ENCODE data around the gene DDRGK1.

DNA sequence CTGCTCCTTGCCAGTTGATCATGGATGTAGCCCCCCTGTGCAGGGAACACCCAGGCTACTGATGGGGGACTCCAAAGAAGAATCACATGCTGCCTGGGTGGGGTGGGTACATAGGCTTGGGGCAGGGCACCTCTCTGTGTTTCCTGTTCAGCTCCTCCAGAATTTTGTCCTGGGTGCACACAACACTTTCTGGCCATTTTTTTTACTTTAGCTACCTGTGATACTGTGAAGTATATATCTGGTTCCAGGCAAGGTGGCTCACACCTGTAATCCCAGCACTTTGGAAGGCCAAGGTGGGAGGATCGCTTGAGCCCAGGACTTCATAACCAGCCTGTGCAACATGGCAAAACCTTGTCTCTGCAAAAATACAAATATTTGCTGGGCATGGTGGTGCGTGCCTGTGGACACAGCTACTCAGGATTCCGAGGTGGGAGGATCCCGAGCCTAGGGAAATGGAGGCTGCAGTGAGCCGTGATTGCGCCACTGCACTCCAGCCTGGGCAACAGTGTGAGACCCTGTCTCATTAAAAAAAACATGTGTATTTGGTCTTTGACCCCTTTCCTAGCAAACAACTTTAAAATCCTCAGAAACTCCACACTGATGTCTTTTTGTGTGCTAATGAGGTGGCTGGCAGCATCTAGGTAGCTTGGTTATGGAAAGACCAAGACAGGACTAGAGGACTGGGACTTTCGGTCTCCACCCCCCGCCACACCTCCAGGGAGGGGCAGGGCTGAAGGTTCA, 20.4 kb upstream of the DDRGK1 start:
- TF ChIP-seq CTCF (IDR thresholded peaks at IDR 0.05): no peak
- TF ChIP-seq ZFX (IDR thresholded peaks at IDR 0.05; ENCODE audit: borderline replicate concordance): no peak

Data from 22Rv1 (cell line).